Measurements from ENCODE around the gene EPC2. TPM values are rescaled to one million over a fixed set of nuclear protein-coding genes. Genes with fewer than 3 reads are reported as not detected.

EPC2 gene
- total and polyA plus RNA-seq, 2 donors (not counting 1 experiment from before 2014, with no cell fraction given): 18.0 to 72.3 TPM

GRCh38 chr2:148607566-148607965 is 37.0 kb upstream of the EPC2 start:
- Mint-ChIP-seq H3K4me1 (no peaks in the 10 kb centered on the region), H3K27me3 (no peaks in the 10 kb centered on the region), H3K9me3 (ENCODE audit: insufficient read depth) (peaks cover 7% of the 10 kb centered on the region), H3K4me3 (no peak overlapping the region), H3K27ac (no peak overlapping the region)
- Histone ChIP-seq H3K4me3 (ENCODE audit: control extremely low read depth in 1 of 5, extremely low read depth in 1 of 5, insufficient read depth in 1 of 5, low read depth in 2 of 5, low read length in 4 of 5) (no peak overlapping the region), H3K27me3 (replicated peaks in 1 of 4; ENCODE audit: control extremely low read depth in 1 of 4, control insufficient read depth in 3 of 4, insufficient read depth in 4 of 4, low read length in 3 of 4) (peaks cover 0 to 7% (median 0%) of the 10 kb centered on the region in 4 experiments), H3K36me3 (replicated peaks in 1 of 2; ENCODE audit: control extremely low read depth in 1 of 2, control insufficient read depth in 1 of 2, extremely low read depth in 1 of 2, insufficient read depth in 2 of 2, low read length in 1 of 2) (no peaks in the 10 kb centered on the region), H4K20me1 (ENCODE audit: control insufficient read depth, insufficient read depth, low read length, poor library complexity, severe bottlenecking) (no peaks in the 10 kb centered on the region), H3K4me2 (replicated peaks; ENCODE audit: low read depth, low read length, poor library complexity, severe bottlenecking) (no peak overlapping the region), H2AFZ (ENCODE audit: insufficient read depth, low read depth, low read length, poor library complexity, severe bottlenecking) (no peak overlapping the region), H3K27ac (ENCODE audit: low read length in 2 of 2) (no peak overlapping the region), H3K79me2 (ENCODE audit: control insufficient read depth, insufficient read depth, low read length) (no peaks in the 10 kb centered on the region), H3K9me3 (ENCODE audit: control extremely low read depth in 1 of 3, control insufficient read depth in 2 of 3, insufficient read depth in 1 of 3, low read length in 2 of 3) (peaks cover 0 to 5% (median 4%) of the 10 kb centered on the region in 3 donors), H3K4me1 (ENCODE audit: control insufficient read depth in 2 of 2, insufficient read depth in 2 of 2, low read length in 2 of 2) (no peaks in the 10 kb centered on the region), H3K9ac (ENCODE audit: low read length) (no peak overlapping the region)
- 82% methylated on average over 2 of the region's 4 CpGs for WGBS (ENCODE audit: insufficient coverage)
- TF ChIP-seq EZH2 (IDR thresholded peaks at IDR 0.05; ENCODE audit: borderline replicate concordance, insufficient read depth, low read depth, low read length, poor library complexity, severe bottlenecking): no peak
- TF ChIP-seq CTCF (IDR thresholded peaks at IDR 0.05): no peak
- intact Hi-C loops (cut with micrococcal nuclease): no loop called here
- ATAC-seq (ENCODE audit: low read depth): no peak
- ChIA-PET CTCF (interaction anchor here (1.5 kb wide), 1 partner anchor 9 kb away, joined by 3 read pairs; no protein-coding TSS in a partner anchor), POLR2A (no interaction called here)
- no peak for DNase-seq

GRCh38 chr2:148613231-148614013 is 31.1 kb upstream of the EPC2 start:
- H3K4me2 ChIP-seq (replicated peaks; ENCODE audit: low read depth, low read length, poor library complexity, severe bottlenecking): no peak overlapping the region
- CTCF ChIA-PET: no interaction called here
- no peaks in the 10 kb centered on the region for H4K20me1 ChIP-seq (ENCODE audit: control insufficient read depth, insufficient read depth, low read length, poor library complexity, severe bottlenecking)
- H3K36me3 ChIP-seq (replicated peaks in 1 of 2; ENCODE audit: control extremely low read depth in 1 of 2, control insufficient read depth in 1 of 2, extremely low read depth in 1 of 2, insufficient read depth in 2 of 2, low read length in 1 of 2): no peaks in the 10 kb centered on the region
- H3K4me3 ChIP-seq (ENCODE audit: control extremely low read depth in 1 of 5, extremely low read depth in 1 of 5, insufficient read depth in 1 of 5, low read depth in 2 of 5, low read length in 4 of 5): no peak overlapping the region
- no peaks in the 10 kb centered on the region for H3K79me2 ChIP-seq (ENCODE audit: control insufficient read depth, insufficient read depth, low read length)
- intact Hi-C loops (cut with micrococcal nuclease): loop anchor here (2.0 kb wide), 1 partner anchor 31 kb away; the partner anchor contains the start of gene EPC2
- H3K27me3 ChIP-seq (replicated peaks in 1 of 4; ENCODE audit: control extremely low read depth in 1 of 4, control insufficient read depth in 3 of 4, insufficient read depth in 4 of 4, low read length in 3 of 4): no peaks in the 10 kb centered on the region
- H2AFZ ChIP-seq (ENCODE audit: insufficient read depth, low read depth, low read length, poor library complexity, severe bottlenecking): peak overlapping the region; percentile 61
- no peaks in the 10 kb centered on the region for H3K9me3 ChIP-seq (ENCODE audit: control extremely low read depth in 1 of 3, control insufficient read depth in 2 of 3, insufficient read depth in 1 of 3, low read length in 2 of 3)
- peaks cover 13% of the 10 kb centered on the region for H3K4me1 Mint-ChIP-seq
- no peak overlapping the region for H3K4me3 Mint-ChIP-seq
- no peaks in the 10 kb centered on the region for H3K9me3 Mint-ChIP-seq (ENCODE audit: insufficient read depth)
- no peak for ATAC-seq (ENCODE audit: low read depth)
- POLR2A ChIA-PET: no interaction called here
- H3K27ac Mint-ChIP-seq: no peak overlapping the region
- H3K27ac ChIP-seq (ENCODE audit: low read length in 2 of 2): no peak overlapping the region
- no peaks in the 10 kb centered on the region for H3K27me3 Mint-ChIP-seq
- no peak overlapping the region for H3K9ac ChIP-seq (ENCODE audit: low read length)
- H3K4me1 ChIP-seq (ENCODE audit: control insufficient read depth in 2 of 2, insufficient read depth in 2 of 2, low read length in 2 of 2): peaks cover 15 to 21% of the 10 kb centered on the region in 2 donors
- TF ChIP-seq CTCF (IDR thresholded peaks at IDR 0.05) (no peak), EZH2 (IDR thresholded peaks at IDR 0.05; ENCODE audit: borderline replicate concordance, insufficient read depth, low read depth, low read length, poor library complexity, severe bottlenecking) (no peak)
- WGBS (ENCODE audit: insufficient coverage): 99% methylated on average over 5 of the region's 7 CpGs
- DNase-seq: no peak
